Right lobe of liver (tissue), 6 donors: ENCODE results near the gene RBMXL3. TPM values are rescaled to one million over a fixed set of nuclear protein-coding genes. Genes with fewer than 3 reads are reported as not detected.

ENCODE experiments used
- ATAC-seq, 4 donors: fragments of 200-7000 bp; cut with Tn5 transposase; one replicate each; pipeline ENCODE4 v1.9.1; 2020; ENCODE audit warnings: mild to moderate bottlenecking in 4 of 4, moderate library complexity in 4 of 4
- DNase-seq, 3 donors: peaks; one replicate each; pipeline ENCODE4 v3.0.0-alpha.2; 2020
- H3K27ac ChIP-seq, 3 donors: fragments of 200-600 bp; one replicate each; pipeline ENCODE4 v1.8.0; 2022
- H3K27me3 ChIP-seq, 2 donors: fragments of 200-600 bp; one replicate each; pipeline ENCODE4 v1.8.0; 2022
- H3K36me3 ChIP-seq, 4 donors: fragments of 200-600 bp; sonication (generic) in 1 of 4; one replicate each; pipeline versions ENCODE4 v1.5.1 to v1.8.0; 2017 to 2022; ENCODE audit warnings: control low read depth in 1 of 4
- H3K4me1 ChIP-seq, 4 donors: fragments of 200-600 bp; sonication (generic) in 1 of 4; one replicate each; pipeline versions ENCODE4 v1.5.1 to v1.8.0; 2017 to 2022; ENCODE audit warnings: control low read depth in 1 of 4
- H3K4me3 ChIP-seq, 3 donors: fragments of 200-600 bp; one replicate each; pipeline ENCODE4 v1.8.0; 2022
- H3K9me3 ChIP-seq, 4 donors: fragments of 200-600 bp; sonication (generic) in 1 of 4; one replicate each; pipeline versions ENCODE4 v1.5.1 to v1.8.0; 2017 to 2022; ENCODE audit warnings: control low read depth in 1 of 4
- CTCF ChIP-seq, 4 donors: fragments of 200-600 bp in 3 of 4; fragments of 450-650 bp in 1 of 4; IDR thresholded peaks; one replicate each; pipeline versions ENCODE4 v1.5.1 to v1.8.0; 2016 to 2022; ENCODE audit warnings: antibody characterized with exemption in 4 of 4, mild to moderate bottlenecking in 2 of 4
- POLR2A ChIP-seq: fragments of 450-650 bp; IDR thresholded peaks from one replicate; pipeline ENCODE4 v1.6.1; 2017; ENCODE audit warnings: antibody characterized with exemption, mild to moderate bottlenecking
- WGBS: methylation state at CpG from one replicate; pipeline ENCODE4 v1.1.6; 2018; ENCODE audit warnings: low coverage, low lambda C conversion rate; ENCODE audit not compliant: insufficient coverage; ENCODE audit errors: missing lambda C conversion rate; 5-methylcytosine and 5-hydroxymethylcytosine counted together
- intact Hi-C, 2 donors: fragments of 100-400 bp; cut with DNase I; formaldehyde crosslinking; loops; one replicate each; pipeline versions ENCODE4 v1.11.2 to v1.14.1; 2022
- total RNA-seq, 6 experiments: library from RNA; depleted of rRNA in 2 of 6; stranded (reverse); fragments of >200 nt in 2 of 6; fragmentation: NEBNext Ultra II Directional in 3 of 6; extraction: Animal tissue kit (Norgen Biotek cat#: 25700) in 3 of 6; gene quantifications; one replicate each; pipeline versions ENCODE4 v1.1.0 to v1.2.4, GENCODE V29; 2016 to 2023
- donor health status: DM: no; HTN: yes; CAD: no.
- donor health status: DM: no; HTN: no; CAD: no.
- donor health status: DM: no; HTN: no; CAD: no.
- donor health status: DM: no; HTN: yes; CAD: no.
- donor health status: DM: no; HTN: yes; CAD: no.

The RBMXL3 gene
- total RNA-seq, 6 experiments from 2014 or later, result not detected

- Histone ChIP-seq H3K4me3 (peak overlapping the region in 1 of 3 donors; percentile 9), H3K4me1 (no peaks in the 10 kb centered on the region), H3K36me3 (no peaks in the 10 kb centered on the region), H3K27ac (no peak overlapping the region), H3K9me3 (no peaks in the 10 kb centered on the region), H3K27me3 (no peaks in the 10 kb centered on the region)
- WGBS, result 16% methylated on average over 6 of the region's 6 CpGs
- intact Hi-C loops, result no loop called here
- no peak for ATAC-seq
- TF ChIP-seq CTCF (IDR thresholded peaks at IDR 0.05), result no peak
- TF ChIP-seq POLR2A, result no peak
- DNase-seq, result no peak
Measured at GRCh38 chrX:115232933-115233496, 43.8 kb downstream of the RBMXL3 start.

GRCh38 chrX:115233497-115234455, 44.6 kb downstream of the RBMXL3 start, which contains the start of gene LRCH2:
LRCH2 (minus strand) TSS chrX:115234096; CDS start chrX:115234041, 55 bp downstream.
- Histone ChIP-seq H3K27me3 (no peaks in the 10 kb centered on the region), H3K4me1 (no peaks in the 10 kb centered on the region), H3K27ac (no peak within 1 kb of the TSS), H3K36me3 (no peaks in the 10 kb centered on the region), H3K9me3 (no peaks in the 10 kb centered on the region), H3K4me3 (peak within 1 kb of the TSS in 2 of 3 donors; percentile 3 to 9)
- intact Hi-C loops, result no loop called here
- peak in 1 of 4 donors; percentile 35 for ATAC-seq
- peak in 2 of 3 donors; percentile 18 to 51 for DNase-seq
- TF ChIP-seq POLR2A, result no peak
- TF ChIP-seq CTCF (IDR thresholded peaks at IDR 0.05), result no peak
- WGBS, result 18% methylated on average over 39 of the region's 59 CpGs

GRCh38 chrX:115234461-115234860, 45.3 kb downstream of the RBMXL3 start:
- intact Hi-C loops, result no loop called here
- no peaks in the 10 kb centered on the region for H3K9me3 ChIP-seq
- no peak for DNase-seq
- TF ChIP-seq POLR2A (no peak), CTCF (IDR thresholded peaks at IDR 0.05) (no peak)
- no peaks in the 10 kb centered on the region for H3K27me3 ChIP-seq
- ATAC-seq, result no peak
- no peak overlapping the region for H3K4me3 ChIP-seq
- no peaks in the 10 kb centered on the region for H3K36me3 ChIP-seq
- no peaks in the 10 kb centered on the region for H3K4me1 ChIP-seq
- no peak overlapping the region for H3K27ac ChIP-seq
- WGBS, result 25% methylated on average over 3 of the region's 3 CpGs

- TF ChIP-seq POLR2A (no peak), CTCF (IDR thresholded peaks at IDR 0.05) (no peak)
- Histone ChIP-seq H3K27ac (no peak overlapping the region), H3K4me3 (no peak overlapping the region), H3K36me3 (no peaks in the 10 kb centered on the region), H3K27me3 (no peaks in the 10 kb centered on the region), H3K4me1 (no peaks in the 10 kb centered on the region), H3K9me3 (no peaks in the 10 kb centered on the region)
- ATAC-seq (no peak), DNase-seq (no peak)
- intact Hi-C loops, result no loop called here
Measured at GRCh38 chrX:115236560-115236959, 47.4 kb downstream of the RBMXL3 start.
